D341Med (cell line): ENCODE measurements around the gene PLB1.

Experiments used
- DNase-seq: peaks from one replicate; pipeline ENCODE4 v3.0.0; 2012; ENCODE audit warnings: low spot score

The PLB1 gene

DNA sequence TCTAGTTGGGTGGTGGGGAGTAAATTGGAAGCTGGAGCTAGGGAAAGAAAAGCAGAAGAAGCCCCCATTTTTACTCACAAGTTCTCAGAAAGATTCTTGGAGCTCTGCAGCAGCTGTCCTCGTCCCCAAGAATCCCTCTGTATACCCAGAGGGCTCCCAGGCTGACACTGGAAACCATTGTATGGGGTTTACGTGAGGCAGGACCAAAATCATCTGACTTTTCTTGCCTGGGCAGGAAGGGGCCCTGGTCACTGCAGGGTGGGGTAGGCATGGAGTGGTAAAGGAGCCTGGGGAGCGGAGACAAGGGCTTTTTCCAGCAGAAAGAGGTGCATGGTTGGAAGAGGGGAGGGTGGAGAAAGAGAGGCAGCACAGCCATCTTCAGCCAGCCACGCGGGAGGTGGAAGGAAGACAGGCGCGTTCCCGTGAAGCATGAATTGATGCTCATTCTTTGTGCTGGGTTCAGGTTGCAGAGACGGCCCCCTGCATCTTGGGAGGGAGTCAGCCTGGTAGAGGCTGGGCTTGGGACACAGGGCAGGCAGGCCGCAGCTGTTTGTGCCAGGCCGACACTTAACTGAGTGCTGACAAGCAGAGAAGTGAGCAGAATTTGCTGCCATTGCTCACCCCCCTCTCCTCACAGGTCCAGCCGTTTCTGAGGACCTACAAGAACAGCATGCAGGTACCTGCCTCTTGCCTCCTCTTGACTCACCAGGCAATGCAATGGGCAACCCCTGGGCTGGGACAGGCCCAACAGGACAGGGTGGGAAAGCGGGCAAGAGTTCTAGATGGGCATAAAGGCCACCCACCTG, 94.8 kb downstream of the PLB1 start:
- DNase-seq, result no peak

- no peak for DNase-seq
Observed at GRCh38 chr2:28591711-28592335, 96.0 kb downstream of the PLB1 start.

GRCh38 chr2:28592481-28592880, 96.6 kb downstream of the PLB1 start:
- DNase-seq, result no peak

- no peak for DNase-seq
Observed at GRCh38 chr2:28593160-28593755, 97.4 kb downstream of the PLB1 start.

DNA sequence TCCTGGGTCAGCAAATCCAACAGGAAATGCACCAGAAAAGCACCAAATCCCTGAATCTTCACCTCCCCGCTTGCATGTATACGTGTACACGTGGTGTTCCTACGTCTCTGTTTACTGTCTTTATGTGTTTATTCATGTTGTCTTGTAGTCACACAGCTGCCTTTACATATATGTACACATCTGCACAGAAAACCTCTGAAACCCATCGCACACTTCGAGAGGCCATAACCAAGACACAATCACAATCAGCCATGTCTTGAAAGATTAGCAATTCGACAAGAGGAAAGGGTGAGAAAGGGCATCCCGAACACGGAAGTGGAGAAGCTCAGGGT, 98.1 kb downstream of the PLB1 start:
- no peak for DNase-seq

DNA sequence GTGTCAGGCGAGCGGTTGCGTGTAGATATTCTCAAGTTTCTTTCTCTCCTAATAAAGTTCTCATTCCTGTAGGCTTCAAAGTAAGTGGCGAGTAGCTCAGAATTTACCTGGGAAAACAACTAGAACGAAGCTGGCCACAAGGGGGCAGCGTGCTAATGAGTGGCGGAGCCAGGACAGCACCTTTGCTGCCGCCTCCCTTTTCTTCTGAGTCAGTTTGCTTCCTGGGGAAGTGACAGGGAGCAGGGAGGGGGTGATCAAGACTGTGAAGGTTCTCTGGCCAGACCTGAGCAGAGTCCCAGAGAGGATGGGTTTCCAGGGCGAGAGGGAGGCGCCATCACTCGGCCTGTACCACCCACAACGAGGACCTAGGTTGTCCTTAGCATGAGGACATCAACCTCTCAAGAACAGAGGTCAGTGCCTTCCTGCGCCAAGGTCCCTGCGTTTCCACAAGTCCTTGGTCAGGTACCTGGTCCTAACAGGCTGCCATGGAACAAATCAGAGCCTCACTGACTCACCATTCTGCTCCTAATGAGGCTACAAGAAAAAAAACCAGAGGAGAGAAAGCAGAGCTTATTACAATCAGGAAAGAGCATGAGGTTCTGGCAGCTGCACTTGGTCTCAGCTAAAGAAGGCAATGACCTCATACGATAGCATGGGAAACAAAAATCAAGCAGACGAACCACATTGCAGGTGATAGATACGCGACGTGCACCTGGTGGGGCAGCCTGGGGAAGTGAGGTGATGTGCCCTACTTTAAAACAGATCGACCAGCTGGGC, 98.7 kb downstream of the PLB1 start:
- DNase-seq, result peak; percentile 81

GRCh38 chr2:28595323-28595722, 99.5 kb downstream of the PLB1 start:
- no peak for DNase-seq

DNA sequence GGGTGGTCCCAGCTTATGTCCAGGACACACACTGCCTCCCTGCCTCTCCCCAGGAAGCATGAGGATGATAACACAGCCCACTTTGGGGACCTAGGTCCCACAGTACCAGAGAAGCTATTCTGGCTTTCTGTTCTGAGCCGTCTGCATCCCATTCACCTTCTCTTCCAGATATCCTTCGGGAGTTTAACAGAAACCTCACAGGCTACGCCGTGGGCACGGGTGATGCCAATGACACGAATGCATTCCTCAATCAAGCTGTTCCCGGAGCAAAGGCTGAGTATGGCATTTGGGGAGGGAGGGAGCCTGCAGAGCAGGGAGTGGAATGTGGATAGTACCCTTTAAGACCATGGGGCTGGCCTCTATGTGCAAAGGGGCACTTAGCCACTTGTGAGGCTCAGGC, 102.6 kb downstream of the PLB1 start:
- DNase-seq, result no peak

- DNase-seq, result no peak
Observed at GRCh38 chr2:28600181-28600580, 104.3 kb downstream of the PLB1 start.

GRCh38 chr2:28601616-28602015, 105.8 kb downstream of the PLB1 start:
- DNase-seq, result no peak

DNA sequence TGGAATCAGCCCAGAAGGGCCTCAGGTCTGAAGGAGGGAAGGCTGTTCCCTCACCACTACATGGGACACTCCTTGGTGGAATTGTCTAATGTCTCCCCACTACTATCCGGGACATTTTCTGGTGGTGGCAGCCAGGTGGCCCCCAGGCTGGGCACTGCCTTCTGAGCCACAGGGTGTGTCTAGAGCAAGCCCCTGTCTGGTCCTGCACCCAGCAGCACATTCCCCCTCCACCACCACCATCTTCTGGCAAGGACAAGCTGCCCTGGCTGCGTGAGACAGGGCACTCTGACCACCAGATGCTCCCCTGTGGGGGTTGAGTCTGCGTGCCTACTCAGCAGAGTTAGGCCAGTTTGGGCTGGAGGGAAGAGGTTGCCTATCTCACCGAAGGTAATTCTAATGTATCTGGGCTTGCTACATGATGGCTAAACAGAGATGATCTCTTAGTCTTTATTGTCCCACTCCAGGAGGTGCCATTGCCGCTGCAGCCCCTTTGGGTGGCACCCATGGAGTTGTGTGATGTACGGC, 106.3 kb downstream of the PLB1 start:
- no peak for DNase-seq

DNA sequence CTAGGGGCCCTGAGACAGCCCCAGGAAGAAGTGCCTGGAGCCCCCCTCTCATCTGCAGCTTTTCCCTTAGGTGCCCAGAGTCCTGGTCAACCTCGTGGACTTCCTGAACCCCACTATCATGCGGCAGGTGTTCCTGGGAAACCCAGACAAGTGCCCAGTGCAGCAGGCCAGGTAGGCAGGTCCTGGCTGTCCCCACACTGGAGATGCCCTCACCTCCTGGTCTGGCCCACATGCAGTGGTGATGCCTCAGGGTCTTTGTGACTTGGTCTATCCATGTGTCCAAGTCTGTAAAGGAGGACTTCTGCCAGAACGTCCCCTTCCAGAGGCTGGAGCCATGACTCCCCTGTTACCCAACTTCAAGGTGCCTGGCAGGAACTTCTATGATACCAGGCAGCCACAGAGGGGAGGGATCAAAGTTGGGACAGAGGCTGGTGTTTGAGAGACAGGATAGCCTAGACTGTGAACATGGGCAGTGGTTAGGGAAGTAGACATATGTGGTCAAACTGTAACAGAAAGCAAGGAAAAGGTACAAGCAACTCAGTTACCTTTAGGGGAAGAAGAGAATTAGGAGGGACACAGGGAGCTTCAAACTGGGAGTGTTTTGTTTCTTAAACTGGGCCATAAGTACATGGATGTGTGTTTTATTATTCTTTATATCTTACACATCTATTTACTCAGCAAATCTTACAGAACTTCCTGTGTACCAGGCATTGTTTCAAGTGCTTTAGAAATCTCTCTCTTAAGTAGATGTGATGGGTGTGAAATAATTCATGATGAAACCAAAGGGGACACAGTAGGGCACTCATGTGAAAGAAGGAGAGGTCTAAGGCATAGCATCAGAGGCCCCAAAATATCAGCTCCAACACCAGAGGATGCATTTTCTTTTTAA, 107.1 kb downstream of the PLB1 start:
- no peak for DNase-seq

GRCh38 chr2:28603821-28604220, 108.0 kb downstream of the PLB1 start:
- DNase-seq, result no peak

- no peak for DNase-seq
Observed at GRCh38 chr2:28604284-28604843, 108.5 kb downstream of the PLB1 start.

DNA sequence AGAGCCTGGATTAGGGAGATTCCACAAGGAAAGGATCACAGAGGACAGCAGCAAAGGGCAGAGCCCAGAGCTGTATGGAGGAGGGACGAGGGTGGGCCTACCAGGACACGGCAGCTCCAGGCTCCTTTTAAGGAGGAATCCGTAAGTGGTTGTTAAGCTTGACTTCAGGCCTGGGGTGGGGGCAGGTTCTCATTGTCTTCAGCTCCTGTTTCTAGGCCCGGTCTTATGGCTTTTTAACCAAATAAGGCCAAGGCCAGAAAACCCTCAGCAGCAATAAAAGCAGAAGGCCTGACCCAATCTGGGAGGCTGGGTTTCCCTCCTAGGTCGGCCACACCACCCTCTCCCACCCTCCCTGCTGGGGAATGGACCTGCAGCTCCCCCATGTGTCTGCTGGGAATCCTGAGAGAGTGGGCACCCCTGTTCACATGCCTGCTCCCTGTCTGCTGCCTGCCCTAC, 111.2 kb downstream of the PLB1 start:
- DNase-seq, result no peak

- DNase-seq, result no peak
Observed at GRCh38 chr2:28607730-28608499, 112.1 kb downstream of the PLB1 start.

- DNase-seq, result no peak
Observed at GRCh38 chr2:28608500-28609424, 112.9 kb downstream of the PLB1 start.

DNA sequence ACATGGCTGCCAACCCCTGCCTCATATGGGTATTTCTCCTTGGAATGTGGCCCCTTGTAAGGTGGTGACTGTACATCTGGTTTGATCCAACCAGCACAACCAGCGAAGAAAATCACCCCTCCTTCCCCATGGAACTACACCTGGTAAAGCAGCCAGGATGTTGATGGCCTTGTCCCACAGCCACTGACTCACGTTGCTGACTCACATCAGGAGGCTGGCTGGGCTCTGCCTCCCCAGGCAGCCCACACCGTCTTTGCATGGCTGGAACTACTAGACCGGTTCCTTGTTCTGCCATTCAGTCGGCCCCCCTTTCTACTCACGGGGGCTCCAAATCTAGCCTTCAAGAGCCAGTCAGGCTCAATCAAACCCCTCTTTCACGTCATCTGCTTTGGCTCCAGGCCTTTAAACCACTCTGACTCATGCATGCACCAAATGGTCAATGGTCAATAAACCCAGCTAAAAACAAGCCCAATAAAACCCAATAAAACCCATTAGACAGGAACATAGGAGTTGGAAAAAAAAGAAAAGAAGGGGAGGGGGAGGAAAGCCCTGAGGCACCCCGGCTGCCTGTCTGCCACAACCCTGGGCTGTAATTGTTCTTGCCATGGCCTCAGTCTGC, 114.8 kb downstream of the PLB1 start:
- DNase-seq, result no peak
